Hepatocyte (in vitro differentiated cells): ENCODE measurements around the gene DIPK1A.

Experiments
- CTCF ChIP-seq: fragments of 200-600 bp; sonication (generic); IDR thresholded peaks from 2 replicates; pipeline ENCODE4 v1.5.1; 2016; ENCODE audit warnings: antibody characterized with exemption, mild to moderate bottlenecking; ENCODE audit not compliant: poor library complexity
- EZH2 ChIP-seq: fragments of 200-600 bp; sonication (generic); IDR thresholded peaks from 2 replicates; pipeline ENCODE4 v1.6.1; 2016; ENCODE audit warnings: antibody characterized with exemption, mild to moderate bottlenecking, borderline replicate concordance

- no peak for TF ChIP-seq CTCF
- no peak for TF ChIP-seq EZH2
Observed at GRCh38 chr1:92951141-92951582, 10.1 kb downstream of the DIPK1A start.
